Heart right ventricle (tissue), 16 donors: ENCODE results near the gene MED9. TPM values are rescaled to one million over a fixed set of nuclear protein-coding genes. Genes with fewer than 3 reads are reported as not detected.
A peak's percentile ranks its signal among the peaks of the same experiment; 100 is the strongest.

Experiments used
- ATAC-seq, 8 donors: fragments of 200-7000 bp; cut with Tn5 transposase; one replicate each; pipeline ENCODE4 v1.9.1; 2020; ENCODE audit warnings: mild to moderate bottlenecking in 8 of 8, moderate library complexity in 8 of 8, moderate number of reproducible peaks in 1 of 8
- DNase-seq, 2 donors: peaks; one replicate each; pipeline ENCODE4 v3.0.0-alpha.2; 2020
- H3K27ac ChIP-seq, 10 donors: fragments of 200-600 bp; sonication (generic) in 2 of 10; one replicate each; pipeline versions ENCODE4 v1.5.0 to v1.8.0; 2020 to 2022; ENCODE audit warnings: mild to moderate bottlenecking in 3 of 10
- H3K27me3 ChIP-seq, 7 donors: fragments of 200-600 bp; one replicate each; pipeline ENCODE4 v1.8.0; 2021 to 2022; ENCODE audit warnings: mild to moderate bottlenecking in 2 of 7
- H3K36me3 ChIP-seq, 9 donors: fragments of 200-600 bp; sonication (generic) in 1 of 9; one replicate each; pipeline versions ENCODE4 v1.5.0 to v1.8.0; 2020 to 2022; ENCODE audit warnings: mild to moderate bottlenecking in 2 of 9
- H3K4me1 ChIP-seq, 9 donors: fragments of 200-600 bp; sonication (generic) in 1 of 9; one replicate each; pipeline versions ENCODE4 v1.5.0 to v1.8.0; 2020 to 2022; ENCODE audit warnings: mild to moderate bottlenecking in 4 of 9
- H3K4me3 ChIP-seq, 10 donors: fragments of 200-600 bp; sonication (generic) in 2 of 10; one replicate each; pipeline versions ENCODE4 v1.5.0 to v1.8.0; 2020 to 2022; ENCODE audit warnings: mild to moderate bottlenecking in 7 of 10, moderate library complexity in 2 of 10
- H3K9me3 ChIP-seq, 11 donors: fragments of 200-600 bp in 10 of 11; sonication (generic) in 2 of 11; one replicate each; pipeline versions ENCODE4 v1.5.0 to v1.8.0; 2013 to 2022; ENCODE audit warnings: mild to moderate bottlenecking in 2 of 11, control low read depth in 1 of 11, moderate library complexity in 1 of 11
- WGBS, 2 donors: extraction: QIAGEN DNeasy Blood & Tissue Kit; methylation state at CpG; one replicate each; pipeline ENCODE4 v1.1.7; 2013; ENCODE audit warnings: inconsistent platforms in 1 of 2; 5-methylcytosine and 5-hydroxymethylcytosine counted together
- intact Hi-C, 10 donors: fragments of 100-400 bp; cut with DNase I; formaldehyde crosslinking; loops; one replicate each; pipeline versions ENCODE4 v1.11.1 to v1.14.2; 2022
- polyA plus RNA-seq, 2 donors: library from polyadenylated mRNA; stranded (reverse); fragments of 200-250 nt; gene quantifications; one replicate each; pipeline ENCODE4 v1.2.3, GENCODE V29; 2013
- total RNA-seq, 10 donors: library from RNA; stranded (reverse); fragmentation: NEBNext Ultra II Directional in 3 of 10; extraction: Animal tissue kit (Norgen Biotek cat#: 25700) in 3 of 10; gene quantifications; one replicate each; pipeline versions ENCODE4 v1.2.1 to v1.2.4, GENCODE V29; 2021 to 2023
- TF ChIP-seq, protein P1 (sequence below), 9 donors: fragments of 200-600 bp; sonication (generic) in 2 of 9; IDR thresholded peaks; one replicate each; pipeline versions ENCODE4 v1.5.0 to v1.8.0; 2021 to 2022; ENCODE audit warnings: antibody characterized with exemption in 9 of 9, mild to moderate bottlenecking in 5 of 9, moderate library complexity in 1 of 9
- donor health status: Arrhythmogenic right ventricular cardiomyopathy.
- donor health status: ischemic (EF 13 %, LVEDD 7.1; RV severe dilation, severe dysfunction).
- donor health status: healthy with polysubstance abuse.
- donor health status: DM: no; HTN: yes; CAD: no.
- donor health status: DM: no; HTN: no; CAD: no.
- donor health status: ischemic (EF 25% LVEDD 6.9; RV normal size, moderate dysfunction).
- donor health status: ischemic (EF 25% LVEDD 5.7; RV mildly dilated, moderate dysfunction).
- donor health status: healthy.
- donor health status: DM: yes; HTN: yes; CAD: no.
- donor health status: Ischemic cardiomyopathy.
- donor health status: ischemic (EF 35%, LVEDD 5.7; RV mildly dilated, moderate dysfunction).
- donor health status: nonischemic (EF 11% LVEDD 7.7; RV severe dilation, severe dysfunction).
- donor health status: DM: yes; HTN: yes; CAD: no.
- donor health status: PGD.
- donor health status: ischemic (EF 29% LVEDD 5.4; RV normal size, mild dysfunction).
- donor health status: nonischemic (EF 23%, LVEDD 6.1; RV moderate dilation, normal function).

Gene MED9
- total and polyA plus RNA-seq, 12 donors: 31.4 to 42.0 (median 33.6) TPM

- intact Hi-C loops: no loop called here
- DNase-seq (no peak), ATAC-seq (no peak)
- TF ChIP-seq, protein P1, sequence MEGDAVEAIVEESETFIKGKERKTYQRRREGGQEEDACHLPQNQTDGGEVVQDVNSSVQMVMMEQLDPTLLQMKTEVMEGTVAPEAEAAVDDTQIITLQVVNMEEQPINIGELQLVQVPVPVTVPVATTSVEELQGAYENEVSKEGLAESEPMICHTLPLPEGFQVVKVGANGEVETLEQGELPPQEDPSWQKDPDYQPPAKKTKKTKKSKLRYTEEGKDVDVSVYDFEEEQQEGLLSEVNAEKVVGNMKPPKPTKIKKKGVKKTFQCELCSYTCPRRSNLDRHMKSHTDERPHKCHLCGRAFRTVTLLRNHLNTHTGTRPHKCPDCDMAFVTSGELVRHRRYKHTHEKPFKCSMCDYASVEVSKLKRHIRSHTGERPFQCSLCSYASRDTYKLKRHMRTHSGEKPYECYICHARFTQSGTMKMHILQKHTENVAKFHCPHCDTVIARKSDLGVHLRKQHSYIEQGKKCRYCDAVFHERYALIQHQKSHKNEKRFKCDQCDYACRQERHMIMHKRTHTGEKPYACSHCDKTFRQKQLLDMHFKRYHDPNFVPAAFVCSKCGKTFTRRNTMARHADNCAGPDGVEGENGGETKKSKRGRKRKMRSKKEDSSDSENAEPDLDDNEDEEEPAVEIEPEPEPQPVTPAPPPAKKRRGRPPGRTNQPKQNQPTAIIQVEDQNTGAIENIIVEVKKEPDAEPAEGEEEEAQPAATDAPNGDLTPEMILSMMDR (IDR thresholded peaks at IDR 0.05): no peak
- WGBS, 2 donors: 57 to 58% methylated on average over 8 of the region's 8 CpGs
- Histone ChIP-seq H3K4me1 (peaks cover 0 to 10% (median 1%) of the 10 kb centered on the region in 9 donors), H3K9me3 (no peaks in the 10 kb centered on the region), H3K27me3 (peaks cover 0 to 10% (median 0%) of the 10 kb centered on the region in 7 donors), H3K4me3 (no peak overlapping the region), H3K27ac (no peak overlapping the region), H3K36me3 (no peaks in the 10 kb centered on the region)
Observed at GRCh38 chr17:17472333-17472920, 4.4 kb upstream of the MED9 start.

DNA sequence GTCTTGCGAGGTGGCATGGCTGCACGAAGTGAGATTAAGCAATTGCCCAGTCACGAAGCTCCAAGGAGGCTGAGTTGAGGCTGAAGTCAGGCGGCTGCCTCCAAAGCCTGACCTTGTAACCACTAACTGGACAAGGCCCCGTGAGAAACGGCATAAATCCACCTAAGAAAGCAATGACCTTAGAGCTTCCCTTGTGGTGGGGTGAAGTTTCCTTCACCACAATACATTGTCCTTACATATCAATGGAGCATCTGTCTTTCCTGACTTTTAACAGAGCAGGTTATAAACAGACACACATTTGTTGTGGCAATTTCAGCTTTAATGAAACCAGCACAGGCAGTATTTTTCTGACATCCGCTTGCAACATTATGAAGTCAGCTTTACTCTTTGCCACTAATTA, 2.5 kb upstream of the MED9 start:
- 71 to 77% methylated on average over 7 of the region's 7 CpGs for WGBS, 2 donors
- intact Hi-C loops: no loop called here
- TF ChIP-seq, protein P1 (IDR thresholded peaks at IDR 0.05): no peak
- H3K27me3 ChIP-seq: peaks cover 0 to 10% (median 0%) of the 10 kb centered on the region in 7 donors
- ATAC-seq: no peak
- H3K36me3 ChIP-seq: no peaks in the 10 kb centered on the region
- peaks cover 9 to 28% (median 20%) of the 10 kb centered on the region in 9 donors for H3K4me1 ChIP-seq
- no peak for DNase-seq
- H3K4me3 ChIP-seq: no peak overlapping the region
- H3K9me3 ChIP-seq: no peaks in the 10 kb centered on the region
- H3K27ac ChIP-seq: no peak overlapping the region

DNA sequence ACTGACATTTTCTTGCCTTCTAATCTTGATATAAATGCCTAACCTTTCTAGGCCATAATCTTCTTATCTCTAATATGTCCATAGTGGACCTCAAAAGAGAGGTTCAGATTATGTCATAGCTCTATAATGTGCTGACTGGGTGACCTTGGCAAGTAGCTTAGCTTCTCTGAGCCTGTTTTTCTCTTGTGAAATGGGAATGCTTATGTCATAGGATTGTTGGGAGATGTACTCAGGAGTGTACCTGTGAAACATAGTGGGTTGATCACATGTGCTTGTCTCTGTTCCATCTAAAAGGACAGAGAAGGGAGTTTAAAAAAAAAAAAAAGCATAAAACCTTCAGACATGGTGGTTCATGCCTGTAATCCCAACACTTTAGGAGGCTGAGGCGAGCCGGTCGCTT, 2.4 kb downstream of the MED9 start:
- TF ChIP-seq, protein P1 (IDR thresholded peaks at IDR 0.05): no peak
- Histone ChIP-seq H3K4me3 (no peak overlapping the region), H3K27ac (peak overlapping the region in 1 of 10 donors; percentile 96), H3K9me3 (no peaks in the 10 kb centered on the region), H3K27me3 (no peaks in the 10 kb centered on the region), H3K36me3 (peaks cover 0 to 30% (median 0%) of the 10 kb centered on the region in 9 donors), H3K4me1 (peaks cover 9 to 74% (median 57%) of the 10 kb centered on the region in 9 donors)
- WGBS, 2 donors: 95% methylated on average over 3 of the region's 3 CpGs
- intact Hi-C loops: loop anchor here in 2 of 10 donors (2.0 to 5.0 kb wide), 2 partner anchors 14 to 62 kb away; no protein-coding TSS in a partner anchor
- ATAC-seq (no peak), DNase-seq (no peak)

DNA sequence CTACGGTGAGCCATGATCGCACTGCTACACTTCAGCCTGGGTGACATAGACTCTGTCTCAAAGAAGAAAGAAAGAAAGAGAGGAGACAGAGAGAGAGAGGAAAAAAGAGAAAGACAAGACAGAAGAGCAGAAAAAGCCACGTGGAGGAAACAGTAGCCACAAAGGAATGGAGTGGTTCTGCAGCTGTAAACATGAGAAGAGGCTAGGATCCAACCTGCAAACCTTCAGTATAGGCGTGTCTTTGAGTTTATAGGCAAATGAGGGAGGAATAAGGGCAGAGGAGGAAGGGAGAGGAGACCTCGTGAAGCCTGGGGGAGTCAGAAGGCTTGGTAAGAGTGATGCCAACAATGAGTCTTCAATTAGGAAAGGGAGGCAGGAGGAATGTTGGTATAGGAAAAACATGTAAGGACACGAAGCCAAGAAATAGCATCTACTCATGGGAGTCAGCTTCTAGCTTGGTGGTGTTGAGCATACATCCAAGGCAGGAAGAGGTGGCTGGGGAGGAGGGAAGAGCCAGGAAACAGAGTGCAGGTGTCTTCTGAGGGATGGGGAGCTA, 3.9 kb downstream of the MED9 start:
- TF ChIP-seq, protein P1 (IDR thresholded peaks at IDR 0.05): no peak
- H3K4me1 ChIP-seq: peaks cover 9 to 89% (median 66%) of the 10 kb centered on the region in 9 donors
- DNase-seq (no peak), ATAC-seq (no peak)
- WGBS, 2 donors: 61 to 67% methylated on average over 6 of the region's 6 CpGs
- no peak overlapping the region for H3K4me3 ChIP-seq
- intact Hi-C loops: no loop called here
- peaks cover 0 to 31% (median 0%) of the 10 kb centered on the region in 9 donors for H3K36me3 ChIP-seq
- no peaks in the 10 kb centered on the region for H3K9me3 ChIP-seq
- peak overlapping the region in 1 of 10 donors; percentile 24 for H3K27ac ChIP-seq
- no peaks in the 10 kb centered on the region for H3K27me3 ChIP-seq
